ENCODE data around the gene RASL10A. TPM values are rescaled to one million over a fixed set of nuclear protein-coding genes. Genes with fewer than 3 reads are reported as not detected.
"Not testable (repeated sequence)": the region's sequence is repeated elsewhere in the genome, so short reads cannot be mapped to it uniquely, and the experiment has no call there.

RASL10A gene
- total RNA-seq, result 1 to 10 TPM; 1.4 to 1.6 TPM

DNA sequence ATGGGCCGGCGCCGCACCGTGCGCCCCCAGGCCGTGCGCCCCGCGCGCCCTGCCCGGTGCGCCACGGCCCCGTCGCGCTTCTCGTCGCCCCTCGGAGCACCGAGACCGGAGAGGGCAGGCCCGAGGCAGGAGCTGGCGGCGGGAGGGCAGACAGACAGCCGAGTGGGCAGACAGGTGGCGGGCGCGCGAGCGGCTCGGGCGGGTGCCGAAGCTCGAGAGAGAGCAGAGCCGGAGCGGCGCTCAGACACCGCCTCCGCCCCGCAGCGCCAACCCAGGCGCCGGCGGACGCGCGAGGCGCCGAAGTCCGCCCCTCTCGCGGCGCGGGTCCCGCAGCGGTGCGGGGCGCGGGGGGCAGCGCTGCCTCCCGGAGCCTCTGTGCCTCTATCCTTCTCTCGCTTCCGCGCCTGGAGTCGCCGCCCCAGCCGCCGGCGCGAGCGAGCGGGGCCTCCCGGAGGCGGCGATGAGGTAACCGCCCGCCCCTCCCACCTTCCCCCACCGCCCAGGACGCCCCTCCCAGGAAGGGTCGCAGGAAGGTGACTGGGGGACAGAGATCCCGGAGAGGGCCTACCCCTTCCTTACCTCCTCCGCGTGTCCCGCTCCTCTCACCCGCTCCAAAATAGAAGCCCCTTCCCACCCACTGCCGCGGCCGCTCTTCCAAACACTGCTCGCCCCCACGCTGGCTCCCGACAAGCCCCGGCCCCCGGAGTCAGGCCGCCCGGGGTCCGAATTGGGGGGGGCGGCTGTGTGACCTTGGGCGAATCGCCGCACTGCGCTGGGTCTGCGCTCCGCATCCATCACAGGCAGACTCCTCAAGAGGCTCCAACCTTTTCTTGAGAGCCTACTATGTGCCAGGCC is at the start of gene RASL10A:
Gene RASL10A (minus strand): TSS at position 412 of the 855 bp plus-strand sequence. CDS start 451 bp downstream, outside the sequence.
- POLR2A ChIA-PET, result interaction anchor here (0.6 kb wide), 1 partner anchor 89 kb away, joined by 3 read pairs; no protein-coding TSS in a partner anchor
- CTCF ChIA-PET, result no interaction called here
- peaks cover 38% of the 10 kb centered on the region for H3K27me3 Mint-ChIP-seq (ENCODE audit: low read depth)
- DNase-seq (no peak), ATAC-seq (peak; percentile 8)
- H3K9me3 Mint-ChIP-seq (ENCODE audit: insufficient read depth), result no peaks in the 10 kb centered on the region
- H3K27ac Mint-ChIP-seq, result peak within 1 kb of the TSS; percentile 43
- peak within 1 kb of the TSS; percentile 59 for H3K4me3 Mint-ChIP-seq
- peaks cover 6% of the 10 kb centered on the region for H3K36me3 Mint-ChIP-seq (ENCODE audit: low read depth)
- H3K4me1 Mint-ChIP-seq (ENCODE audit: low read depth), result peaks cover 31% of the 10 kb centered on the region

GRCh38 chr22:29359469-29359868 is 44.0 kb upstream of the RASL10A start:
- H3K4me1 Mint-ChIP-seq (ENCODE audit: low read depth), result peaks cover 5% of the 10 kb centered on the region

GRCh38 chr22:29357193-29357890 is 41.8 kb upstream of the RASL10A start:
- ATAC-seq; H3K4me1 Mint-ChIP-seq (ENCODE audit: low read depth); H3K4me3 Mint-ChIP-seq; H3K9me3 Mint-ChIP-seq (ENCODE audit: insufficient read depth); H3K27ac Mint-ChIP-seq; POLR2A ChIA-PET; DNase-seq; H3K27me3 Mint-ChIP-seq (ENCODE audit: low read depth): not testable (repeated sequence)
- H3K36me3 Mint-ChIP-seq (ENCODE audit: low read depth), result peaks cover 37% of the 10 kb centered on the region
- CTCF ChIA-PET, result interaction anchor here (1.0 kb wide), 1 partner anchor 78 kb away, joined by 4 read pairs; no protein-coding TSS in a partner anchor

More at GRCh38 chr22:29359469-29359868, 44.0 kb upstream of the RASL10A start:
- Mint-ChIP-seq H3K36me3 (ENCODE audit: low read depth) (peaks cover 32% of the 10 kb centered on the region), H3K9me3 (ENCODE audit: insufficient read depth) (no peaks in the 10 kb centered on the region), H3K4me3 (no peak overlapping the region), H3K27me3 (ENCODE audit: low read depth) (no peaks in the 10 kb centered on the region), H3K27ac (no peak overlapping the region)
- DNase-seq (no peak), ATAC-seq (no peak)
- POLR2A ChIA-PET, result no interaction called here
- CTCF ChIA-PET, result no interaction called here

DNA sequence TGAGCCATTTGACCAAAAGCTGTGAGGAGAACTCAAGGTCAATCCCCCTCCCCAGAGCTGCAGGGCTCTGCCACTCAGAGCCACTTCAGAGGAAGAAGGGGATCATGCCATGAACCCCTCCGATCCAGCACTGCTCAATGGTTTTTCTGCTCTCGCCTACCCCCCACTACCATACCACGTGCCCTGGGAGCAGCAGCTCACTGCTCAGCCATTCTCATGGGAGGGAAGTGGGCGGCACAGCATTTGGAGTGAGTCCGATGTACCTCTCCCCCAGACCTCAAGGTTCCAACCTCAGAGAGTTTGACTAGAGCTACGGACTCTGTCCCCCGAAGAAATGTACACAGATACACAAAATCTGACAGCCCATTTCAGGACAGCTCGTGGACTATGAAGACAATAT is 38.4 kb upstream of the RASL10A start:
- no peaks in the 10 kb centered on the region for H3K9me3 Mint-ChIP-seq (ENCODE audit: insufficient read depth)
- H3K27ac Mint-ChIP-seq, result no peak overlapping the region
- ChIA-PET CTCF (no interaction called here), POLR2A (no interaction called here)
- H3K36me3 Mint-ChIP-seq (ENCODE audit: low read depth), result peaks cover 44% of the 10 kb centered on the region
- H3K27me3 Mint-ChIP-seq (ENCODE audit: low read depth), result no peaks in the 10 kb centered on the region
- DNase-seq, result no peak
- no peaks in the 10 kb centered on the region for H3K4me1 Mint-ChIP-seq (ENCODE audit: low read depth)
- no peak for ATAC-seq
- H3K4me3 Mint-ChIP-seq, result no peak overlapping the region

DNA sequence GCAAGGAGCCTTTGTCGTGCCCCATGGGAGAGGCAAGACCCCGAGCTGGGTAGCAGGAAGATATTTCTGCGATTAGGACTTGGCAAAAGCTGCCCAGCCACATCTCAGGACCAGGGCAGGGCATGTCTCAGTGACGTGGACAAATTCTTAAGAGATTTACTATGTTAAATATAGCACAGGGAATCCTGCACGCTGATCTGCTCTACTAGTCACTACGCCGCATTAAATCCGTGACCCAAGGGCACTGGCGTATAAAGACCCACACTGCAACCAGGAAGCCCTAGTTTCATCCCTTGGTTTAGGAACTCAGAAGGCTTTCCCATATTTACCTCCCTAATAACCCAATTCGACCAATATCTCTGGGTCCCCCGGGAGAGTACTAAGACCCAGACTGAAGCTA is 37.8 kb upstream of the RASL10A start:
- CTCF ChIA-PET, result no interaction called here
- Mint-ChIP-seq H3K9me3 (ENCODE audit: insufficient read depth) (no peaks in the 10 kb centered on the region), H3K4me3 (no peak overlapping the region), H3K4me1 (ENCODE audit: low read depth) (no peaks in the 10 kb centered on the region), H3K36me3 (ENCODE audit: low read depth) (peaks cover 46% of the 10 kb centered on the region), H3K27me3 (ENCODE audit: low read depth) (no peaks in the 10 kb centered on the region), H3K27ac (no peak overlapping the region)
- ATAC-seq, result no peak
- POLR2A ChIA-PET, result no interaction called here
- no peak for DNase-seq

DNA sequence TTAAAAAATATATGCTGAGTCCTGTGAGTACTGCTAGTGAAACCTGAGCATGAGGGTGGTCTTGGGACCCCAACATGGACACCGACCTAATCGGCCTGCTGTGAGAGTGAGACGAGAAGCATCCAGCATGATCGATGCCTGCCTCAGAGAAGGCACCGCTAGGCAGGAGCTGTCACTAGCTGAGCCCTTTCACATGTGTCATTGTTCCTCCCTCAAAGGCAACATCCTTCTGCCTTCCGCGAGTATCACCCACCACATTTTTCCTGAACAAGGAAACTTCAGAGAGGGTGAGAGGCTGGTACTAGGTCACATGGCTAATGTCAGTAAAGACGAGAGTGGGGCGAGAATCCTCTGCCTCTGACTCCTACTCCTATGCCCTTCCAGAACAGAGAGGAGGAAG is 37.3 kb upstream of the RASL10A start:
- ChIA-PET POLR2A (no interaction called here), CTCF (no interaction called here)

DNA sequence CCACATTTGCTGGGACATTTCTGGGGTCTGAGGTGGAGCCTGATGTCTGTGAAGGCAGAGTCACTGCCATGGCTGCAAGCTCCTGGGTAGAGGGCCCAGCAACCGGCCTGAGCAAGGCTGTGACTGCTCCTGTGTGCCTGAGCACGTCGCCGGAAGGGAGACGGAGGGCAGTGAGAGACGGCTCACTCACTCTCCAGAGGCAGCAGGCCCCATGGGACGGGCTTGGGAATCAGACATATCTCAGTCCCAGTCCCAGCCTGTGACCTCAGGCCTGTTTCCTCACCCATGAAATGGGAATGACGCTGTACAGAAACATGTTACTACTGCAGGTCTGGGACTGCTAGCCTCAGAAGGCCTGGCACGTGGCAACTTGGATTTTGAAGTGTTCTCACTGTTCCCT is 36.4 kb upstream of the RASL10A start:
- POLR2A ChIA-PET, result no interaction called here
- CTCF ChIA-PET, result no interaction called here
- no peak overlapping the region for H3K4me3 Mint-ChIP-seq
- peaks cover 49% of the 10 kb centered on the region for H3K36me3 Mint-ChIP-seq (ENCODE audit: low read depth)
- no peaks in the 10 kb centered on the region for H3K4me1 Mint-ChIP-seq (ENCODE audit: low read depth)
- DNase-seq (no peak), ATAC-seq (no peak)
- no peak overlapping the region for H3K27ac Mint-ChIP-seq
- no peaks in the 10 kb centered on the region for H3K9me3 Mint-ChIP-seq (ENCODE audit: insufficient read depth)
- no peaks in the 10 kb centered on the region for H3K27me3 Mint-ChIP-seq (ENCODE audit: low read depth)

More for the DNA sequence above, 37.3 kb upstream of the RASL10A start:
- Mint-ChIP-seq H3K4me1 (ENCODE audit: low read depth) (no peaks in the 10 kb centered on the region), H3K9me3 (ENCODE audit: insufficient read depth) (no peaks in the 10 kb centered on the region), H3K4me3 (no peak overlapping the region), H3K27me3 (ENCODE audit: low read depth) (no peaks in the 10 kb centered on the region), H3K36me3 (ENCODE audit: low read depth) (peaks cover 40% of the 10 kb centered on the region), H3K27ac (no peak overlapping the region)
- ATAC-seq, result no peak
- no peak for DNase-seq

- Mint-ChIP-seq H3K36me3 (ENCODE audit: low read depth) (peaks cover 56% of the 10 kb centered on the region), H3K4me1 (ENCODE audit: low read depth) (no peaks in the 10 kb centered on the region), H3K27ac (no peak overlapping the region), H3K4me3 (no peak overlapping the region), H3K27me3 (ENCODE audit: low read depth) (no peaks in the 10 kb centered on the region), H3K9me3 (ENCODE audit: insufficient read depth) (no peaks in the 10 kb centered on the region)
- DNase-seq (no peak), ATAC-seq (no peak)
- ChIA-PET CTCF (no interaction called here), POLR2A (no interaction called here)
Observed at GRCh38 chr22:29351042-29351441, 35.5 kb upstream of the RASL10A start.

DNA sequence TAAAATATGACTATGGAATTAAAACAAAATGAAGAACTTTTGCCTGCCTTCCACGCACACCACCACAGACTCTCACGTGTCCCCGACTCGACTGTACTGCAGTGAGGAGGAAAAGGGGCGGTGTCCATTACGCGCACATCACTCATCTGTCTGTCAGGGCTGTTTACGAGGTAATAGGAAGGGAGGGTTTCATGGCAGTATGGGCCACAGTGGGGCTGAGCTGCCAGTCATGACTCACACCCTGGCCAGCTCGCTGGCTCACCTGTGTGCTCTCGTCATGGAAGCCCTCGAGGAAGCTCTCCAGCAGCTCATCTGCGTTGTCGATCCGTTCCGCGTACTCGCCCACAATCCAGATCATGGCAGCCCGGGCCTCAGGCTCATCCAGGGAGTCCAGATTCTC is 33.5 kb upstream of the RASL10A start:
- CTCF ChIA-PET, result no interaction called here
- Mint-ChIP-seq H3K27ac (no peak overlapping the region), H3K36me3 (ENCODE audit: low read depth) (peaks cover 59% of the 10 kb centered on the region), H3K4me3 (no peak overlapping the region), H3K4me1 (ENCODE audit: low read depth) (no peaks in the 10 kb centered on the region), H3K27me3 (ENCODE audit: low read depth) (no peaks in the 10 kb centered on the region), H3K9me3 (ENCODE audit: insufficient read depth) (no peaks in the 10 kb centered on the region)
- no peak for ATAC-seq
- POLR2A ChIA-PET, result no interaction called here
- no peak for DNase-seq

DNA sequence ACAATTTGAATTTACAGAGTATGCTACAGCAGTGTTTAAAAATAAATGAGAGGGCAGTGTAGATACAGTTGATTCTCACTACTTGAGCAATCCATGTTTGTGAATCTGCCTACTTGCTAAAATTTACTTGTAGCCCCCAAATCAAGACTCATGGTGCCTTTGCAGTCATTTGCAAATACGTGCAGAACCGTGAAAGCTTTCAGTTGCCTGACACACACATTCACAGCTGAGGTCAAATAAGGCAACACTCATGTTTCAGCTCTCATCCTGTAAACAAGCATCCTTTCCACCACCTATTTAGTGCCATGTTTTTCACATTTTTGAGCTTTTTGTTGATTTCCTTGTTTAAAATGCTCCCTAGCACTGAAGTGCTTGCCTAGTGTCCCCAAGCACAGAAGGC is 32.5 kb upstream of the RASL10A start:
- Mint-ChIP-seq H3K4me1 (ENCODE audit: low read depth) (no peaks in the 10 kb centered on the region), H3K27ac (no peak overlapping the region), H3K27me3 (ENCODE audit: low read depth) (no peaks in the 10 kb centered on the region), H3K9me3 (ENCODE audit: insufficient read depth) (no peaks in the 10 kb centered on the region), H3K4me3 (no peak overlapping the region), H3K36me3 (ENCODE audit: low read depth) (peaks cover 56% of the 10 kb centered on the region)
- ATAC-seq, result no peak
- DNase-seq, result no peak
- ChIA-PET CTCF (no interaction called here), POLR2A (no interaction called here)

DNA sequence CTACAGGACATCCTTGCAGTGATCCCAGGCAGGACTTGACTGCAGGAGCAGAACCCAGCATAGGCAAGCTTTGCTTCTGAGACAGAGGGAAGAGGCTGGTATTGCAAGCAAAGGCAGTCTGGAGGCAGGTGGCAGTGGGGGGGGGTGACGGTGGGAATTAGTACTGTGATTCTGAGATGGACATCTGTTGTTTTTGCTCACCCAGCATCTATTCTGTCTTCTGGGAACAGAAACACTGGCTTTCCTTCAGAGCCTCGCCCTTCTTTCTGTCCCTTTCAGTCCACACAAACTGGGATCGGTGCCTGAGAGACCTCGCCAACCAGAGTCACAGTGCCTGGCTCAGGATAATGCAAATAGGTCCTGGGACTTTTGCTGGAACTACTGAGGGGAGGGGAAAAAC is 31.2 kb upstream of the RASL10A start:
- no peaks in the 10 kb centered on the region for H3K9me3 Mint-ChIP-seq (ENCODE audit: insufficient read depth)
- DNase-seq, result no peak
- no peaks in the 10 kb centered on the region for H3K27me3 Mint-ChIP-seq (ENCODE audit: low read depth)
- ChIA-PET CTCF (interaction anchor here (1.4 kb wide), 1 partner anchor 34 kb away, joined by 3 read pairs; no protein-coding TSS in a partner anchor), POLR2A (no interaction called here)
- no peak for ATAC-seq
- H3K4me1 Mint-ChIP-seq (ENCODE audit: low read depth), result no peaks in the 10 kb centered on the region
- no peak overlapping the region for H3K4me3 Mint-ChIP-seq
- no peak overlapping the region for H3K27ac Mint-ChIP-seq
- H3K36me3 Mint-ChIP-seq (ENCODE audit: low read depth), result peaks cover 63% of the 10 kb centered on the region

DNA sequence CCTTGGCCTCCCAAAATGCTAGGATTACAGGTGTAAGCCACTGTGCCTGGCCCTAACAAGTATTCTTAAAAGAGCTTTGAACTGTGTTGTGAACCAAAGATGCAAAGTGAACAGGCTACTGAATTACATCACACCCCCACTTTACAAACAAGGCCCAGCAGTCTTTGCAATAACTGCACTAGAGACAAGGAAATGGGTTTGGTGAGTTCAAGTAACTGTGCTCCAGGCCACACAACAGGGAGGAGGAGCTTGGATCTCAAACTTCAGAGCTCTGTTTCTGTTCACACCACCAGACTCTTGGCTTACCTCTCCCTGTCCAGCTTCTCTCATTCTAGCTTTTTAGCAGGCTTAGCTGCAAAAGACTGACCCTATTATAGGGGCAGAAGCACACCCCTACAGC is 30.4 kb upstream of the RASL10A start:
- POLR2A ChIA-PET, result no interaction called here
- H3K9me3 Mint-ChIP-seq (ENCODE audit: insufficient read depth), result no peaks in the 10 kb centered on the region
- no peak overlapping the region for H3K27ac Mint-ChIP-seq
- CTCF ChIA-PET, result interaction anchor here (1.4 kb wide), 1 partner anchor 34 kb away, joined by 3 read pairs; no protein-coding TSS in a partner anchor
- DNase-seq (no peak), ATAC-seq (no peak)
- no peaks in the 10 kb centered on the region for H3K27me3 Mint-ChIP-seq (ENCODE audit: low read depth)
- no peak overlapping the region for H3K4me3 Mint-ChIP-seq
- H3K4me1 Mint-ChIP-seq (ENCODE audit: low read depth), result no peaks in the 10 kb centered on the region
- peaks cover 56% of the 10 kb centered on the region for H3K36me3 Mint-ChIP-seq (ENCODE audit: low read depth)

All from activated CD8-positive, alpha-beta T cell treated with anti-CD3 and anti-CD28 coated beads, Interleukin-2, amount 10 ng/mL, durations not matched to agents 7 days and 5 days (primary cell).